ENCODE data around the gene CEBPA.

The CEBPA gene

GRCh38 chr19:33271246-33272021 is 30.9 kb downstream of the CEBPA start:
- no peak for DNase-seq (ENCODE audit: low spot score)

GRCh38 chr19:33270769-33271168 is 31.6 kb downstream of the CEBPA start:
- DNase-seq (ENCODE audit: low spot score) = no peak

GRCh38 chr19:33269016-33269415 is 33.3 kb downstream of the CEBPA start:
- DNase-seq (ENCODE audit: low spot score) = no peak

GRCh38 chr19:33268162-33268991 is 34.0 kb downstream of the CEBPA start:
- DNase-seq (ENCODE audit: low spot score) = no peak

- no peak for DNase-seq (ENCODE audit: low spot score)
These were observed 34.6 kb downstream of the CEBPA start for GRCh38 chr19:33267706-33268105.

GRCh38 chr19:33266974-33267484 is 35.3 kb downstream of the CEBPA start:
- DNase-seq (ENCODE audit: low spot score) = no peak

GRCh38 chr19:33264881-33265445 is 37.4 kb downstream of the CEBPA start:
- no peak for DNase-seq (ENCODE audit: low spot score)

GRCh38 chr19:33263325-33264023 is 38.9 kb downstream of the CEBPA start:
- no peak for DNase-seq (ENCODE audit: low spot score)

- no peak for DNase-seq (ENCODE audit: low spot score)
These were observed 40.7 kb downstream of the CEBPA start for GRCh38 chr19:33261511-33262189.

GRCh38 chr19:33260628-33261418 is 41.5 kb downstream of the CEBPA start:
- peak; percentile 49 for DNase-seq (ENCODE audit: low spot score)

GRCh38 chr19:33259539-33259938 is 42.8 kb downstream of the CEBPA start:
- no peak for DNase-seq (ENCODE audit: low spot score)

- DNase-seq (ENCODE audit: low spot score) = no peak
These were observed 44.5 kb downstream of the CEBPA start for GRCh38 chr19:33257828-33258227.

- DNase-seq (ENCODE audit: low spot score) = no peak
These were observed 46.1 kb downstream of the CEBPA start for GRCh38 chr19:33256261-33256660.

- DNase-seq (ENCODE audit: low spot score) = no peak
These were observed 46.6 kb downstream of the CEBPA start for GRCh38 chr19:33255781-33256180.

- no peak for DNase-seq (ENCODE audit: low spot score)
These were observed 48.0 kb downstream of the CEBPA start for GRCh38 chr19:33254245-33254824.

- peak; percentile 29 for DNase-seq (ENCODE audit: low spot score)
These were observed 49.4 kb downstream of the CEBPA start for GRCh38 chr19:33252971-33253370.

GRCh38 chr19:33252418-33252962 is 49.8 kb downstream of the CEBPA start:
- no peak for DNase-seq (ENCODE audit: low spot score)

GRCh38 chr19:33251526-33252090 is 50.7 kb downstream of the CEBPA start:
- DNase-seq (ENCODE audit: low spot score) = no peak

- DNase-seq (ENCODE audit: low spot score) = no peak
These were observed 51.3 kb downstream of the CEBPA start for GRCh38 chr19:33251076-33251475.

- no peak for DNase-seq (ENCODE audit: low spot score)
These were observed 51.8 kb downstream of the CEBPA start for GRCh38 chr19:33250500-33250899.

Measured in globus pallidus (tissue), 1 donor.